Epidermal melanocyte (primary cell): ENCODE results near the gene ZNF638.
A peak's percentile ranks its signal among the peaks of the same experiment; 100 is the strongest.

ENCODE experiments used
- DNase-seq: peaks from one replicate; pipeline ENCODE4 v3.0.0; 2011; ENCODE audit warnings: low spot score; ENCODE audit not compliant: insufficient read length

Gene ZNF638

GRCh38 chr2:71336384-71336783 lies 4.8 kb downstream of the ZNF638 start:
- DNase-seq: no peak

GRCh38 chr2:71336802-71337201 lies 5.2 kb downstream of the ZNF638 start:
- DNase-seq: no peak

GRCh38 chr2:71337776-71338175 lies 6.2 kb downstream of the ZNF638 start:
- DNase-seq: no peak

- no peak for DNase-seq
Observed at GRCh38 chr2:71339685-71340084, 8.1 kb downstream of the ZNF638 start.

- DNase-seq: no peak
Observed at GRCh38 chr2:71340176-71340575, 8.6 kb downstream of the ZNF638 start.

- DNase-seq: no peak
Observed at GRCh38 chr2:71341645-71342044, 10.1 kb downstream of the ZNF638 start.

GRCh38 chr2:71346065-71346464 lies 14.5 kb downstream of the ZNF638 start:
- DNase-seq: no peak

GRCh38 chr2:71347517-71347916 lies 15.9 kb downstream of the ZNF638 start:
- no peak for DNase-seq

- DNase-seq: no peak
Observed at GRCh38 chr2:71348302-71348701, 16.7 kb downstream of the ZNF638 start.

- no peak for DNase-seq
Observed at GRCh38 chr2:71353248-71353647, 21.7 kb downstream of the ZNF638 start.

GRCh38 chr2:71358931-71359671 lies 27.5 kb downstream of the ZNF638 start:
- DNase-seq: no peak

- DNase-seq: no peak
Observed at GRCh38 chr2:71360434-71360975, 28.9 kb downstream of the ZNF638 start.

- no peak for DNase-seq
Observed at GRCh38 chr2:71361631-71362030, 30.0 kb downstream of the ZNF638 start.

GRCh38 chr2:71362447-71362846 lies 30.9 kb downstream of the ZNF638 start:
- no peak for DNase-seq

- DNase-seq: no peak
Observed at GRCh38 chr2:71370015-71370414, 38.4 kb downstream of the ZNF638 start.

GRCh38 chr2:71372042-71372441 lies 40.5 kb downstream of the ZNF638 start:
- DNase-seq: no peak

- DNase-seq: no peak
Observed at GRCh38 chr2:71379086-71379485, 47.5 kb downstream of the ZNF638 start.

- DNase-seq: no peak
Observed at GRCh38 chr2:71380665-71381064, 49.1 kb downstream of the ZNF638 start.

GRCh38 chr2:71385012-71385411 lies 53.4 kb downstream of the ZNF638 start:
- peak; percentile 64 for DNase-seq

GRCh38 chr2:71388214-71388613 lies 56.6 kb downstream of the ZNF638 start:
- DNase-seq: no peak

- no peak for DNase-seq
Observed at GRCh38 chr2:71389384-71390072, 57.9 kb downstream of the ZNF638 start.

- DNase-seq: no peak
Observed at GRCh38 chr2:71393216-71393615, 61.6 kb downstream of the ZNF638 start.

GRCh38 chr2:71395471-71395870 lies 63.9 kb downstream of the ZNF638 start:
- no peak for DNase-seq
